ENCODE data around the gene HSD3B1. TPM values are rescaled to one million over a fixed set of nuclear protein-coding genes. Genes with fewer than 3 reads are reported as not detected.
"Not testable (repeated sequence)": the region's sequence is repeated elsewhere in the genome, so short reads cannot be mapped to it uniquely, and the experiment has no call there.

HSD3B1 gene
- total and polyA plus RNA-seq, 5 donors = not detected

- H3K4me3 ChIP-seq (ENCODE audit: low read length) = no peak overlapping the region
- H3K4me1 ChIP-seq (ENCODE audit: control insufficient read depth, insufficient read depth, low read length) = no peaks in the 10 kb centered on the region
- H3K27ac ChIP-seq (ENCODE audit: low read length) = no peak overlapping the region
- DNase-seq (no peak), ATAC-seq (no peak)
- no peaks in the 10 kb centered on the region for H3K9me3 ChIP-seq (ENCODE audit: control insufficient read depth, low read length)
- WGBS = 86% methylated on average over 3 of the region's 3 CpGs
- H3K27me3 ChIP-seq (ENCODE audit: control insufficient read depth, insufficient read depth) = no peaks in the 10 kb centered on the region
- intact Hi-C loops (cut with DNase I) = no loop called here
Observed at GRCh38 chr1:119541389-119541788, 34.4 kb downstream of the HSD3B1 start.

GRCh38 chr1:119542492-119542946 is 35.5 kb downstream of the HSD3B1 start:
- H3K9me3 ChIP-seq (ENCODE audit: control insufficient read depth, low read length) = no peaks in the 10 kb centered on the region
- DNase-seq (no peak), ATAC-seq (peak; percentile 57 to 73)
- whole genome bisulfite sequencing = 45% methylated on average over 2 of the region's 2 CpGs
- H3K27ac ChIP-seq (ENCODE audit: low read length) = no peak overlapping the region
- intact Hi-C loops (cut with DNase I) = no loop called here
- no peaks in the 10 kb centered on the region for H3K27me3 ChIP-seq (ENCODE audit: control insufficient read depth, insufficient read depth)
- no peak overlapping the region for H3K4me3 ChIP-seq (ENCODE audit: low read length)
- H3K4me1 ChIP-seq (ENCODE audit: control insufficient read depth, insufficient read depth, low read length) = no peaks in the 10 kb centered on the region

GRCh38 chr1:119544165-119544762 is 37.3 kb downstream of the HSD3B1 start:
- Histone ChIP-seq H3K9me3 (ENCODE audit: control insufficient read depth, low read length) (no peaks in the 10 kb centered on the region), H3K27ac (ENCODE audit: low read length) (no peak overlapping the region), H3K4me1 (ENCODE audit: control insufficient read depth, insufficient read depth, low read length) (no peaks in the 10 kb centered on the region), H3K4me3 (ENCODE audit: low read length) (no peak overlapping the region), H3K27me3 (ENCODE audit: control insufficient read depth, insufficient read depth) (no peaks in the 10 kb centered on the region)
- 59% methylated on average over 3 of the region's 3 CpGs for WGBS
- DNase-seq (no peak), ATAC-seq (no peak)
- intact Hi-C loops (cut with DNase I) = no loop called here

- H3K27ac ChIP-seq (ENCODE audit: low read length) = no peak overlapping the region
- intact Hi-C loops (cut with DNase I) = no loop called here
- no peaks in the 10 kb centered on the region for H3K4me1 ChIP-seq (ENCODE audit: control insufficient read depth, insufficient read depth, low read length)
- 79% methylated on average over 1 of the region's 1 CpG for WGBS
- H3K9me3 ChIP-seq (ENCODE audit: control insufficient read depth, low read length) = no peaks in the 10 kb centered on the region
- no peaks in the 10 kb centered on the region for H3K27me3 ChIP-seq (ENCODE audit: control insufficient read depth, insufficient read depth)
- DNase-seq (no peak), ATAC-seq (no peak)
- H3K4me3 ChIP-seq (ENCODE audit: low read length) = no peak overlapping the region
Observed at GRCh38 chr1:119546641-119547040, 39.6 kb downstream of the HSD3B1 start.

GRCh38 chr1:119547306-119547705 is 40.3 kb downstream of the HSD3B1 start:
- Histone ChIP-seq H3K27me3 (ENCODE audit: control insufficient read depth, insufficient read depth) (no peaks in the 10 kb centered on the region), H3K27ac (ENCODE audit: low read length) (no peak overlapping the region), H3K9me3 (ENCODE audit: control insufficient read depth, low read length) (no peaks in the 10 kb centered on the region), H3K4me3 (ENCODE audit: low read length) (no peak overlapping the region), H3K4me1 (ENCODE audit: control insufficient read depth, insufficient read depth, low read length) (no peaks in the 10 kb centered on the region)
- DNase-seq (no peak), ATAC-seq (no peak)
- 96% methylated on average over 1 of the region's 1 CpG for WGBS
- intact Hi-C loops (cut with DNase I) = no loop called here

- no peak for DNase-seq
- H3K9me3 ChIP-seq (ENCODE audit: control insufficient read depth, low read length) = no peaks in the 10 kb centered on the region
- intact Hi-C loops (cut with DNase I) = no loop called here
- 94% methylated on average over 7 of the region's 7 CpGs for WGBS
- no peak for ATAC-seq
- no peak overlapping the region for H3K27ac ChIP-seq (ENCODE audit: low read length)
- no peaks in the 10 kb centered on the region for H3K4me1 ChIP-seq (ENCODE audit: control insufficient read depth, insufficient read depth, low read length)
- H3K27me3 ChIP-seq (ENCODE audit: control insufficient read depth, insufficient read depth) = no peaks in the 10 kb centered on the region
- no peak overlapping the region for H3K4me3 ChIP-seq (ENCODE audit: low read length)
Observed at GRCh38 chr1:119547805-119548204, 40.8 kb downstream of the HSD3B1 start.

GRCh38 chr1:119549719-119550132 is 42.7 kb downstream of the HSD3B1 start:
- intact Hi-C loops (cut with DNase I) = no loop called here

GRCh38 chr1:119550381-119550780 is 43.4 kb downstream of the HSD3B1 start:
- no peaks in the 10 kb centered on the region for H3K9me3 ChIP-seq (ENCODE audit: control insufficient read depth, low read length)
- H3K27me3 ChIP-seq (ENCODE audit: control insufficient read depth, insufficient read depth) = no peaks in the 10 kb centered on the region
- WGBS = 79% methylated on average over 2 of the region's 2 CpGs
- intact Hi-C loops (cut with DNase I) = no loop called here
- DNase-seq = no peak
- no peak for ATAC-seq
- no peak overlapping the region for H3K4me3 ChIP-seq (ENCODE audit: low read length)
- H3K4me1 ChIP-seq (ENCODE audit: control insufficient read depth, insufficient read depth, low read length) = no peaks in the 10 kb centered on the region
- no peak overlapping the region for H3K27ac ChIP-seq (ENCODE audit: low read length)

More at GRCh38 chr1:119549719-119550132, 42.7 kb downstream of the HSD3B1 start:
- DNase-seq (peak in 2 of 3 donors; percentile 32 to 60), ATAC-seq (peak; percentile 76 to 77)
- Histone ChIP-seq H3K4me3 (ENCODE audit: low read length) (no peak overlapping the region), H3K27ac (ENCODE audit: low read length) (no peak overlapping the region), H3K9me3 (ENCODE audit: control insufficient read depth, low read length) (no peaks in the 10 kb centered on the region), H3K27me3 (ENCODE audit: control insufficient read depth, insufficient read depth) (no peaks in the 10 kb centered on the region), H3K4me1 (ENCODE audit: control insufficient read depth, insufficient read depth, low read length) (no peaks in the 10 kb centered on the region)
- 59% methylated on average over 4 of the region's 4 CpGs for WGBS

- intact Hi-C loops (cut with DNase I) = no loop called here
- ATAC-seq (no peak), DNase-seq (no peak)
- no peaks in the 10 kb centered on the region for H3K4me1 ChIP-seq (ENCODE audit: control insufficient read depth, insufficient read depth, low read length)
- no peak overlapping the region for H3K4me3 ChIP-seq (ENCODE audit: low read length)
- no peaks in the 10 kb centered on the region for H3K9me3 ChIP-seq (ENCODE audit: control insufficient read depth, low read length)
- H3K27me3 ChIP-seq (ENCODE audit: control insufficient read depth, insufficient read depth) = no peaks in the 10 kb centered on the region
- no peak overlapping the region for H3K27ac ChIP-seq (ENCODE audit: low read length)
Observed at GRCh38 chr1:119551218-119551617, 44.2 kb downstream of the HSD3B1 start.

GRCh38 chr1:119552656-119553055 is 45.6 kb downstream of the HSD3B1 start:
- intact Hi-C loops (cut with DNase I); H3K27ac ChIP-seq (ENCODE audit: low read length); H3K4me1 ChIP-seq (ENCODE audit: control insufficient read depth, insufficient read depth, low read length); H3K9me3 ChIP-seq (ENCODE audit: control insufficient read depth, low read length); ATAC-seq; H3K4me3 ChIP-seq (ENCODE audit: low read length); DNase-seq; H3K27me3 ChIP-seq (ENCODE audit: control insufficient read depth, insufficient read depth): not testable (repeated sequence)
- WGBS = 77% methylated on average over 1 of the region's 1 CpG

GRCh38 chr1:119553302-119554071 is 46.5 kb downstream of the HSD3B1 start:
- H3K4me1 ChIP-seq (ENCODE audit: control insufficient read depth, insufficient read depth, low read length); H3K27me3 ChIP-seq (ENCODE audit: control insufficient read depth, insufficient read depth); H3K27ac ChIP-seq (ENCODE audit: low read length); intact Hi-C loops (cut with DNase I); H3K4me3 ChIP-seq (ENCODE audit: low read length); DNase-seq; H3K9me3 ChIP-seq (ENCODE audit: control insufficient read depth, low read length): not testable (repeated sequence)
- WGBS = 72% methylated on average over 1 of the region's 1 CpG
- peak in 1 of 2 donors; percentile 56 for ATAC-seq

Data from right cardiac atrium (tissue), 5 donors.